Liver (tissue), 3 donors: ENCODE results near the gene TTC1.

ENCODE experiments used
- CTCF ChIP-seq: fragments of 150-350 bp; IDR thresholded peaks from 2 replicates; pipeline ENCODE4 v1.5.1; 2017; ENCODE audit warnings: improper control_type of control experiment, low read depth, low read length; ENCODE audit not compliant: missing input control
- FOXA1 ChIP-seq: IDR thresholded peaks from 2 replicates; pipeline ENCODE4 v1.6.1; 2016; ENCODE audit warnings: antibody characterized with exemption
- GABPA ChIP-seq, 2 donors: IDR thresholded peaks in 1 of 2; conservative IDR thresholded peaks in 1 of 2; 2 replicates each; pipeline ENCODE4 v1.6.1; 2016; ENCODE audit warnings: antibody characterized with exemption in 2 of 2, mild to moderate bottlenecking in 1 of 2, moderate library complexity in 1 of 2
- RAD21 ChIP-seq, 2 donors: IDR thresholded peaks; 2 replicates each; pipeline ENCODE4 v1.6.1; 2016; ENCODE audit warnings: antibody characterized with exemption in 2 of 2, mild to moderate bottlenecking in 2 of 2
- REST ChIP-seq: IDR thresholded peaks from 2 replicates; pipeline ENCODE4 v1.6.1; 2016; ENCODE audit warnings: antibody characterized with exemption, mild to moderate bottlenecking
- RXRA ChIP-seq, 2 donors: IDR thresholded peaks; 2 replicates each; pipeline ENCODE4 v1.6.1; 2017 to 2018; ENCODE audit warnings: antibody characterized with exemption in 2 of 2, mild to moderate bottlenecking in 1 of 2
- SP1 ChIP-seq: IDR thresholded peaks from 2 replicates; pipeline ENCODE4 v1.6.1; 2018; ENCODE audit warnings: antibody characterized with exemption, mild to moderate bottlenecking
- TAF1 ChIP-seq: conservative IDR thresholded peaks from 2 replicates; pipeline ENCODE4 v1.6.1; 2016; ENCODE audit warnings: antibody characterized with exemption, mild to moderate bottlenecking
- TF ChIP-seq, protein P1 (sequence below): IDR thresholded peaks from 2 replicates; pipeline ENCODE4 v1.6.1; 2016; ENCODE audit warnings: antibody characterized with exemption
- TF ChIP-seq, protein P2 (sequence below): IDR thresholded peaks from 2 replicates; pipeline ENCODE4 v1.6.1; 2016; ENCODE audit warnings: antibody characterized with exemption
- donor health status: healthy.
- donor health status: healthy.

- TF ChIP-seq, protein P1, sequence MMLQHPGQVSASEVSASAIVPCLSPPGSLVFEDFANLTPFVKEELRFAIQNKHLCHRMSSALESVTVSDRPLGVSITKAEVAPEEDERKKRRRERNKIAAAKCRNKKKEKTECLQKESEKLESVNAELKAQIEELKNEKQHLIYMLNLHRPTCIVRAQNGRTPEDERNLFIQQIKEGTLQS, result no peak
- TF ChIP-seq, protein P2, sequence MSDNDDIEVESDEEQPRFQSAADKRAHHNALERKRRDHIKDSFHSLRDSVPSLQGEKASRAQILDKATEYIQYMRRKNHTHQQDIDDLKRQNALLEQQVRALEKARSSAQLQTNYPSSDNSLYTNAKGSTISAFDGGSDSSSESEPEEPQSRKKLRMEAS, result no peak
- TF ChIP-seq CTCF (no peak), GABPA (IDR thresholded peaks at IDR 0.05 in 1 of 2, conservative IDR thresholded peaks at IDR 0.05 in 1 of 2) (no peak), SP1 (no peak), FOXA1 (no peak), RAD21 (IDR thresholded peaks at IDR 0.05) (no peak), TAF1 (no peak), REST (no peak), RXRA (IDR thresholded peaks at IDR 0.05) (no peak)
These were observed 31.5 kb downstream of the TTC1 start for GRCh38 chr5:160040471-160040835.
